ENCODE data around the gene VCL.
"Not testable (repeated sequence)": the region's sequence is repeated elsewhere in the genome, so short reads cannot be mapped to it uniquely, and the experiment has no call there.

The VCL gene

DNA sequence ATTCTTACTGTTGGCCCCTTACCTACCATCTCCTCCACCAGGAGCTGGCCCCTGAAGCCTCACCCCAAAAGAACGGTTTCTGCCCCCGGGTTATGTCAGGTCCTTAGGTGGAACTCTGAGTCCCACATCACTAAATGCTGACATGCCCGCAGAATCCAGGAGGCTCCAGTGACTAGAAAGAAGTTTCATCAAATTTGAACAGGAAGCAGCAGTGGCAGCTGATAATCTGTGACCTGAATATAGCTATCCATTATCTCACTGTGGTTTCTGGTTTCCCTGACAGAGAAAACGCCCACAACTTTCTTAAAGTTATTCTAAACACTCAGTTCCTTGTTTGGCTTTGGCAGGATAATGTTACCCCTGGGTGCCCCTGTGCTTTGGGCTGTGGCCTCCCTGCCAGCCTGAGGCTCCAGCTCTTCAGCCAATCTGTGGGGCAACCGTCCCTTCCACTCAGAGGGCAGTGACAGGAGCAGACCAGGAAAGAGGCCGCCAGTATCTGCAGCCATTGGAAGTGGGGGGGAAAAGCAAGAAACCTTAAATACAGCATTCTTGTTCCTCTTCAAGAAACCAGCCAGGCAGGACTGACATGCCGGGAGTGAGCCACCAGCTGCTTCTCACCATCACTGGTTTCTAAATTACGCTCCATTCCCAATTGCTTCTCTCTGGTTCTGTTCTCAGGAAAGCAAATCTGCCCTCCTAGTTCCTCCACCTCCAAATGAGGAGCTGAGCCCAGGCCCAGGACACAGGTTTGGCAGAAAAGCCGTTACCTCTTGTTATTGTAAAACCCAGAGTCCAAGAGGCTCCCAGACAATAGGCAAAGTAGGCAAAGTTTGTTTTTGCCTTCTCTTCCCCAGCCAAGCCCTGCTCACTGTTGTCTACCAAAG is 41.2 kb upstream of the VCL start:
- no peak for TF ChIP-seq CTCF (IDR thresholded peaks at IDR 0.05; ENCODE audit: extremely low read depth, missing control alignments)

DNA sequence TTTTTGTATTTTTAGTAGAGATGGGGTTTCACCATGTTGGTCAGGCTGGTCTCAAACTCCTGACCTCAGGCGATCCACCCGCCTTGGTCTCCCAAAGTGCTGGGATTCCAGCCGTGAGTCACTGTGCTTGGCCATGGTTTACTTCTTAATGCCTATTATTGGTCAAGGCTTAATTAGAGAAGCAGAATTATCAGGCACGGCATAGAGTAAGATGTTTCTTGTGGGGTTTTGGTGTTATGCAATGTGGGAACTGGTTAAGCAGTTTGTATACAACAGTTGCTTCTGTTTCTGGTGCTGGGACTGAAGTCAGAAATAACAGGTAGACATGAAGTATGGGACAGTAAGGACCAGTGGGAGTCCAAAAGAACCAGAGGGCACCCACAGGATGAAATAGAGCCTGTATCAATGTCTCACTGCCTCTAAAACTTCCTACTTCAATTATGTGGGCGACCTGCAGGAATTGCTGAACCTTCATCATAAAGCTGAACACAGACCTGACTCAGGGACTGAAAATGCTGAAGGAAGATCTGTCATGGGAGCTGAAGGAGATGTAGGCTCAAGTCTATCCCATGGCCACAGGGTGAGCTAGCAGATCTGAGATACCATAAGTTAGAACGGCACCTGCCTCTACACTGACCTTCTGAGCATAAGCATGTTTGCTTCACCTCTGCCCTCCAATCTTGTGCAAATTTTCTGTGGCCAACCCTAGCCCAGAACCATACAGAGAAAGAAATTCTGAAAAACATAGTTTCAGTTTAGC is 38.3 kb upstream of the VCL start:
- DNase-seq (ENCODE audit: low spot score): no peak
- no peak for TF ChIP-seq CTCF (IDR thresholded peaks at IDR 0.05; ENCODE audit: extremely low read depth, missing control alignments)

More for the DNA sequence above, 41.2 kb upstream of the VCL start:
- DNase-seq (ENCODE audit: low spot score): peak; percentile 77

GRCh38 chr10:73962386-73962785 is 35.5 kb upstream of the VCL start:
- no peak for DNase-seq (ENCODE audit: low spot score)
- TF ChIP-seq CTCF (IDR thresholded peaks at IDR 0.05; ENCODE audit: extremely low read depth, missing control alignments): no peak

- not testable (repeated sequence) for DNase-seq (ENCODE audit: low spot score)
Observed at GRCh38 chr10:73963533-73963932, 34.4 kb upstream of the VCL start.

GRCh38 chr10:73964743-73965142 is 33.2 kb upstream of the VCL start:
- DNase-seq (ENCODE audit: low spot score): no peak
- TF ChIP-seq CTCF (IDR thresholded peaks at IDR 0.05; ENCODE audit: extremely low read depth, missing control alignments): no peak

DNA sequence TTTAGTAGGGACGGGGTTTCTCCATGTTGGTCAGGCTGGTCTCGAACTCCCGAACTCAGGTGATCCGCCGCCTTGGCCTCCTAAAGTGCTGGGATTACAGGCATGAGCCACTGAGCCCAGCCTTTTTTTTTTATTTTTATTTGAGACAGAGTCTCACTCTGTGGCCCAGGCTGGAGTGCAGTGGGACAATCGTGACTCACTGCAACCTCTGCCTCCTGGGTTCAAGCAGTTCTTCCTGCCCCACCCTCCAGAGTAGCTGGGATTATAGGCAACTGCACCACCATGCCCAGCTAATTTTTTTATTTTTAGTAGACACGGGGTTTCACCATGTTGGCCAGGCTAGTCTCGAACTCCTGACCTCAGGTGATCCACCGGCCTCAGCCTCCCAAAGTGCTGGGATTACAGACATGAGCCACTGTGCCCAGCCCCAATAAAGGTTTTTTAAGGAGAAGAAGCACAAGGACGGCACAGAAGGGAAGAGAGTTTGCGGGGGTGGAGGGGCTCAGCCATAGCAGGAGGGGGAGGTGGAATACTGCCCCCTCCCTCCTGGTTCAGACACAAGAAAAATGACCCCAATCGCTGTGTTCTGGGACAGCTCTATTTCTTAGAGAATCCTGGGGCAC is 32.5 kb upstream of the VCL start:
- DNase-seq (ENCODE audit: low spot score): not testable (repeated sequence)

DNA sequence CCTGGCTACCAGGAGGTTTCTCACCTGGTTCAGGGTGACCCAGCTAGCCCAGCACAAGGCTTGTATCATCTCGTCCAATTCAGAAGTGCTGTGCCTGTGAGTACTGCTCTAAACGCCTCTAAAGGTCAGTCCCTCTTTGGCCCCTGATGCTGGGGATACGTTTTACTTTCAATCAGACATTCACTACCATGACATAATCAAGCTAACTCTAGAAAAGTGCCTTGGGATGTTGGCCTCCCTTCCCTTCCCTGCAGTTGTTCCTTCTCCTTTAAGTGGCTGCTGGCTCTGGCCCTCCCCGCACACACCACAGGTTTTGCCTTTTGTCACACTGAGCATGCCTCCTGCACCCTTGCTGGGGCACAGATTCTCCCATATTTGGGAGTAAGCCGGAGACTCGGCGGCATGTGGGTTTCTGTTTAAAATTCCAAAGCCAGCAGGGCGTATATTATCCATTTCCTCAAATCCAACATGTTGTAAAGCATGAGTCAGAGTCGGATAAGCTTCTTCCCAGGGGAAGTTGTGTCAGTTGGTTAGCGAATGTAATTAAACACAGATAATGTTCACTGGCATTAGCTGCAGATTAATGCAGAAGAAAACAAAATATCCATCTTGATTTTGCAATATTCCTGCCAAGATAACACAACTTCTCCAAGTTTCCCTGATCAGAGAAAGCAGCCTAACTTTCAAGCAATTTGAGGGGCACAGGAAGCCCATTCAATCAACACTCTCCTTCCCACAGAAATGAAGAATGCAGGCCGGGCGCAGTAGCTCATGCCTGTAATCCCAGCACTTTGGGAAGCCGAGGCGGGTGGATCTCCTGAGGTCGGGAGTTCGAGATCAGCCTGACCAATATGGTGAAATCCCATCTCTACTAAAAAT is 31.8 kb upstream of the VCL start:
- DNase-seq (ENCODE audit: low spot score): no peak
- TF ChIP-seq CTCF (IDR thresholded peaks at IDR 0.05; ENCODE audit: extremely low read depth, missing control alignments): no peak
